ENCODE results near the gene CLEC19A. TPM values are rescaled to one million over a fixed set of nuclear protein-coding genes. Genes with fewer than 3 reads are reported as not detected.
"Not testable (repeated sequence)": the region's sequence is repeated elsewhere in the genome, so short reads cannot be mapped to it uniquely, and the experiment has no call there.

The CLEC19A gene
- total RNA-seq, 1 donor from 2014 or later, result not detected

GRCh38 chr16:19287241-19287640 is 1.7 kb downstream of the CLEC19A start:
- no peak for DNase-seq

GRCh38 chr16:19288872-19289799 is 3.6 kb downstream of the CLEC19A start:
- DNase-seq, result no peak

GRCh38 chr16:19289811-19290485 is 4.4 kb downstream of the CLEC19A start:
- no peak for DNase-seq

GRCh38 chr16:19290860-19291259 is 5.3 kb downstream of the CLEC19A start:
- DNase-seq, result no peak

GRCh38 chr16:19291475-19291874 is 5.9 kb downstream of the CLEC19A start:
- peak; percentile 42 for DNase-seq

- no peak for DNase-seq
These were observed 6.7 kb downstream of the CLEC19A start for GRCh38 chr16:19292186-19292585.

- no peak for DNase-seq
These were observed 8.7 kb downstream of the CLEC19A start for GRCh38 chr16:19294156-19294649.

GRCh38 chr16:19295393-19295792 is 9.9 kb downstream of the CLEC19A start:
- DNase-seq, result no peak

GRCh38 chr16:19297454-19297853 is 11.9 kb downstream of the CLEC19A start:
- no peak for DNase-seq

- no peak for DNase-seq
These were observed 14.0 kb downstream of the CLEC19A start for GRCh38 chr16:19299565-19299964.

- DNase-seq, result no peak
These were observed 16.4 kb downstream of the CLEC19A start for GRCh38 chr16:19301931-19302330.

- no peak for DNase-seq
These were observed 19.2 kb downstream of the CLEC19A start for GRCh38 chr16:19304750-19305149.

- DNase-seq, result no peak
These were observed 19.9 kb downstream of the CLEC19A start for GRCh38 chr16:19305443-19305842.

- DNase-seq, result no peak
These were observed 22.2 kb downstream of the CLEC19A start for GRCh38 chr16:19307587-19308241.

- DNase-seq, result no peak
These were observed 22.9 kb downstream of the CLEC19A start for GRCh38 chr16:19308392-19308791.

GRCh38 chr16:19309178-19309577 is 23.6 kb downstream of the CLEC19A start:
- DNase-seq, result no peak

GRCh38 chr16:19314718-19315425 is 29.3 kb downstream of the CLEC19A start:
- DNase-seq, result no peak

GRCh38 chr16:19315889-19316433 is 30.4 kb downstream of the CLEC19A start:
- DNase-seq, result no peak

- no peak for DNase-seq
These were observed 31.3 kb downstream of the CLEC19A start for GRCh38 chr16:19316846-19317245.

GRCh38 chr16:19321186-19321585 is 35.7 kb downstream of the CLEC19A start:
- DNase-seq, result not testable (repeated sequence)

- no peak for DNase-seq
These were observed 38.1 kb downstream of the CLEC19A start for GRCh38 chr16:19323596-19323995.

- DNase-seq, result no peak
These were observed 42.8 kb downstream of the CLEC19A start for GRCh38 chr16:19328364-19328763.
